Ascending aorta (tissue), 2 donors: ENCODE measurements around the gene TMEM14A. TPM values are rescaled to one million over a fixed set of nuclear protein-coding genes. Genes with fewer than 3 reads are reported as not detected.

Experiments used
- DNase-seq, 2 donors: peaks; one replicate each; pipeline ENCODE4 v3.0.0-alpha.2; 2019; ENCODE audit warnings: low spot score in 2 of 2
- H3K27ac ChIP-seq, 2 donors: fragments of 200-600 bp; sonication (generic); one replicate each; pipeline ENCODE4 v1.5.1; 2016 to 2017; ENCODE audit warnings: mild to moderate bottlenecking in 1 of 2
- H3K27me3 ChIP-seq: fragments of 200-600 bp; sonication (generic); one replicate; pipeline ENCODE4 v1.5.1; 2017
- H3K36me3 ChIP-seq, 2 donors: fragments of 200-600 bp; sonication (generic); one replicate each; pipeline ENCODE4 v1.5.1; 2016
- H3K4me1 ChIP-seq, 2 donors: fragments of 200-600 bp; sonication (generic); one replicate each; pipeline ENCODE4 v1.5.1; 2016 to 2017; ENCODE audit warnings: mild to moderate bottlenecking in 1 of 2
- H3K4me3 ChIP-seq, 2 donors: fragments of 200-600 bp; sonication (generic); one replicate each; pipeline ENCODE4 v1.5.1; 2016 to 2017; ENCODE audit warnings: mild to moderate bottlenecking in 1 of 2
- H3K9me3 ChIP-seq, 2 donors: fragments of 200-600 bp; sonication (generic); one replicate each; pipeline ENCODE4 v1.5.1; 2016
- intact Hi-C: fragments of 100-400 bp; cut with DNase I; formaldehyde crosslinking; loops from one replicate; pipeline ENCODE4 v1.15.1; 2023
- total RNA-seq: library from RNA; depleted of rRNA; stranded (reverse); fragments of >200 nt; gene quantifications from one replicate; pipeline ENCODE4 v1.1.0, GENCODE V29; 2016
- TF ChIP-seq, protein P1 (sequence below), 3 experiments: fragments of 200-600 bp in 2 of 3; fragments of 450-650 bp in 1 of 3; sonication (generic) in 2 of 3; IDR thresholded peaks; one replicate each; pipeline ENCODE4 v1.5.1; 2016 to 2019; ENCODE audit warnings: antibody characterized with exemption in 3 of 3, mild to moderate bottlenecking in 1 of 3, moderate library complexity in 1 of 3

The TMEM14A gene
- total RNA-seq, 1 donor from 2014 or later = 11.9 TPM

DNA sequence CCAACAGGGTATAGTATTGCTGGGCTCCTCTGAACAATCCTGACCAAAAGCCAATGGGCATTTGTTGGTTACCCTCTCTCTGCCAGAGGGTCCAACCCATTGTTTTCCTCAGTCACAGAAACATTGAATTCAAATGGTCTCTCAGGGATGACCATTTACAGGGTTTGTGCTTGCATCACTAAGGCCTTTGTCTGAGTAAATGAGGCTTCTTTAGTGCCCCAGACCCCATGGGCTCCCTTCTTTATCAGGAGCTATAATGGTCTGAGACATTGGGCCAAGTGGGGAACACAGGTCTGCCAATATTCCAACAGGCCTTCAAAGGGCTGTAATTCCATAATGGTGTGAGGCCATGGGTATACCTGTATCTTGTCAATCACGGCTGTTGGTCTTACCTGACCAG is 65.2 kb downstream of the TMEM14A start:
- Histone ChIP-seq H3K36me3 (no peaks in the 10 kb centered on the region), H3K27ac (no peak overlapping the region), H3K27me3 (no peaks in the 10 kb centered on the region), H3K4me3 (no peak overlapping the region), H3K9me3 (no peaks in the 10 kb centered on the region), H3K4me1 (no peaks in the 10 kb centered on the region)
- TF ChIP-seq, protein P1, sequence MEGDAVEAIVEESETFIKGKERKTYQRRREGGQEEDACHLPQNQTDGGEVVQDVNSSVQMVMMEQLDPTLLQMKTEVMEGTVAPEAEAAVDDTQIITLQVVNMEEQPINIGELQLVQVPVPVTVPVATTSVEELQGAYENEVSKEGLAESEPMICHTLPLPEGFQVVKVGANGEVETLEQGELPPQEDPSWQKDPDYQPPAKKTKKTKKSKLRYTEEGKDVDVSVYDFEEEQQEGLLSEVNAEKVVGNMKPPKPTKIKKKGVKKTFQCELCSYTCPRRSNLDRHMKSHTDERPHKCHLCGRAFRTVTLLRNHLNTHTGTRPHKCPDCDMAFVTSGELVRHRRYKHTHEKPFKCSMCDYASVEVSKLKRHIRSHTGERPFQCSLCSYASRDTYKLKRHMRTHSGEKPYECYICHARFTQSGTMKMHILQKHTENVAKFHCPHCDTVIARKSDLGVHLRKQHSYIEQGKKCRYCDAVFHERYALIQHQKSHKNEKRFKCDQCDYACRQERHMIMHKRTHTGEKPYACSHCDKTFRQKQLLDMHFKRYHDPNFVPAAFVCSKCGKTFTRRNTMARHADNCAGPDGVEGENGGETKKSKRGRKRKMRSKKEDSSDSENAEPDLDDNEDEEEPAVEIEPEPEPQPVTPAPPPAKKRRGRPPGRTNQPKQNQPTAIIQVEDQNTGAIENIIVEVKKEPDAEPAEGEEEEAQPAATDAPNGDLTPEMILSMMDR (IDR thresholded peaks at IDR 0.05) = no peak
- intact Hi-C loops = no loop called here
- DNase-seq = no peak

Other genes with a start within 250 kb of the TMEM14A start
- 32.6 TPM for gene TRAM2, start 94.1 kb upstream of the TMEM14A start, total RNA-seq
- gene GSTA2, start 92.4 kb downstream of the TMEM14A start, total RNA-seq = not detected
- gene GSTA1, start 132.7 kb downstream of the TMEM14A start, total RNA-seq = 26.7 TPM
- gene GSTA5, start 169.7 kb downstream of the TMEM14A start, total RNA-seq = not detected
- not detected for gene GSTA3, start 238.6 kb downstream of the TMEM14A start, total RNA-seq